Pancreas (tissue), 10 donors: Measurements from ENCODE around the gene AP2B1. TPM values are rescaled to one million over a fixed set of nuclear protein-coding genes. Genes with fewer than 3 reads are reported as not detected.

Experiments
- ATAC-seq, 4 donors: fragments of 200-7000 bp; cut with Tn5 transposase; one replicate each; pipeline versions ENCODE4 v1.8.0 to v1.9.1; 2020; ENCODE audit warnings: mild to moderate bottlenecking in 4 of 4, moderate library complexity in 4 of 4
- DNase-seq, 6 donors: peaks; one replicate each; pipeline ENCODE4 v3.0.0-alpha.2; 2020
- FAIRE-seq: peaks from 2 replicates; lab custom pipeline; 2012; peaks lifted over from hg19 to GRCh38; lab: Jason Lieb, UNC
- H3K27ac ChIP-seq, 4 donors: fragments of 200-600 bp; sonication (generic); 1 replicate in 3 of 4; 2 replicates in 1 of 4; pipeline versions ENCODE4 v1.5.0 to v1.8.0; 2020
- H3K27me3 ChIP-seq, 4 donors: fragments of 200-600 bp; one replicate each; pipeline ENCODE4 v1.8.0; 2021
- H3K36me3 ChIP-seq, 3 donors: fragments of 200-600 bp; sonication (generic) in 1 of 3; one replicate each; pipeline versions ENCODE4 v1.5.0 to v1.8.0; 2020 to 2021
- H3K4me1 ChIP-seq, 3 donors: fragments of 200-600 bp; one replicate each; pipeline ENCODE4 v1.8.0; 2021
- H3K4me3 ChIP-seq, 4 donors: fragments of 200-600 bp; sonication (generic) in 2 of 4; one replicate each; pipeline versions ENCODE4 v1.5.0 to v1.8.0; 2020 to 2021
- H3K9me3 ChIP-seq, 4 donors: fragments of 200-600 bp; one replicate each; pipeline ENCODE4 v1.8.0; 2021
- WGBS, 2 donors: extraction: QIAGEN DNeasy Blood & Tissue Kit; methylation state at CpG; one replicate each; pipeline ENCODE4 v1.1.7; 2013; 5-methylcytosine and 5-hydroxymethylcytosine counted together
- intact Hi-C, 3 donors: fragments of 100-400 bp; cut with DNase I; formaldehyde crosslinking; loops; one replicate each; pipeline versions ENCODE4 v1.11.1 to v1.14.2; 2022
- polyA plus RNA-seq, 2 donors: library from polyadenylated mRNA; stranded (reverse); fragments of 200-250 nt; gene quantifications; one replicate each; pipeline ENCODE4 v1.2.3, GENCODE V29; 2013
- total RNA-seq, 6 donors: library from RNA; stranded (reverse); fragmentation: NEBNext Ultra II Directional in 4 of 6; extraction: Animal tissue kit (Norgen Biotek cat#: 25700) in 4 of 6; gene quantifications; one replicate each; pipeline versions ENCODE4 v1.2.1 to v1.2.4, GENCODE V29; 2021 to 2023
- TF ChIP-seq, protein P1 (sequence below), 4 donors: fragments of 200-600 bp; sonication (generic) in 3 of 4; IDR thresholded peaks; one replicate each; pipeline versions ENCODE4 v1.5.0 to v1.8.0; 2021; ENCODE audit warnings: antibody characterized with exemption in 4 of 4
- donor health status: healthy with polysubstance abuse.
- donor health status: DM: no; HTN: no; CAD: no; lungs with moderate emphysema.
- donor health status: DM: no; HTN: no; CAD: no.
- donor health status: control.
- donor health status: control.
- donor health status: Bipolar disorder and iron deficiency.
- donor health status: DM: yes; HTN: yes; CAD: no.
- donor health status: DM: no; HTN: no; CAD: no.
- donor health status: DM: no; HTN: no; CAD: no.
- donor health status: DM: yes; HTN: yes; CAD: no.

AP2B1 gene
- total and polyA plus RNA-seq, 8 donors = 21.2 to 83.2 (median 47.3) TPM

GRCh38 chr17:35578929-35579432, 8.1 kb upstream of the AP2B1 start:
- Histone ChIP-seq H3K27me3 (no peaks in the 10 kb centered on the region), H3K4me1 (peaks cover 6 to 13% (median 7%) of the 10 kb centered on the region in 3 donors), H3K9me3 (no peaks in the 10 kb centered on the region), H3K27ac (peak overlapping the region; percentile 56 to 87 (median 81)), H3K36me3 (peaks cover 0 to 4% (median 0%) of the 10 kb centered on the region in 3 donors), H3K4me3 (peak overlapping the region; percentile 71 to 83 (median 77))
- ATAC-seq (no peak), DNase-seq (no peak), FAIRE-seq (no peak)
- WGBS, 2 donors = 3 to 4% methylated on average over 11 of the region's 11 CpGs
- TF ChIP-seq, protein P1, sequence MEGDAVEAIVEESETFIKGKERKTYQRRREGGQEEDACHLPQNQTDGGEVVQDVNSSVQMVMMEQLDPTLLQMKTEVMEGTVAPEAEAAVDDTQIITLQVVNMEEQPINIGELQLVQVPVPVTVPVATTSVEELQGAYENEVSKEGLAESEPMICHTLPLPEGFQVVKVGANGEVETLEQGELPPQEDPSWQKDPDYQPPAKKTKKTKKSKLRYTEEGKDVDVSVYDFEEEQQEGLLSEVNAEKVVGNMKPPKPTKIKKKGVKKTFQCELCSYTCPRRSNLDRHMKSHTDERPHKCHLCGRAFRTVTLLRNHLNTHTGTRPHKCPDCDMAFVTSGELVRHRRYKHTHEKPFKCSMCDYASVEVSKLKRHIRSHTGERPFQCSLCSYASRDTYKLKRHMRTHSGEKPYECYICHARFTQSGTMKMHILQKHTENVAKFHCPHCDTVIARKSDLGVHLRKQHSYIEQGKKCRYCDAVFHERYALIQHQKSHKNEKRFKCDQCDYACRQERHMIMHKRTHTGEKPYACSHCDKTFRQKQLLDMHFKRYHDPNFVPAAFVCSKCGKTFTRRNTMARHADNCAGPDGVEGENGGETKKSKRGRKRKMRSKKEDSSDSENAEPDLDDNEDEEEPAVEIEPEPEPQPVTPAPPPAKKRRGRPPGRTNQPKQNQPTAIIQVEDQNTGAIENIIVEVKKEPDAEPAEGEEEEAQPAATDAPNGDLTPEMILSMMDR (IDR thresholded peaks at IDR 0.05) = no peak
- intact Hi-C loops = no loop called here

DNA sequence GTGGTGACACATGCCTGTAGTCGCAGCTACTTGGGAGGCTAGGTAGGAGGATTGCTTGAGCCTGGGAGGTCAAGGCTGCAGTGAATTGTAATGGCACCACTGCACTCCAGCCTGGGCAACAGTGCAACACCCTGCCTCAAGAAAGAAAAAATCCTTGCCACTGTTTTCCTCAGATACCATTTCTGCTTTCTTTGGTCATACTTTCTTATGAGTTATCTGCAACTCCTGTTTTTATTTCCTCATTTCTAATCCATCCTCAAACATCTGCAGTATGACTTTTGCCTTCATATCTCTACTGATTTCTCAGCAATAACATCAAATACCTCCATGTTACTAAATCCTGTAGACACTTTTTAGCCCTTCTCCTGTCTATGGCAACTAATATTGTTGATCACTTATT, 3.1 kb upstream of the AP2B1 start:
- 57 to 82% methylated on average over 1 of the region's 1 CpG for WGBS, 2 donors

DNA sequence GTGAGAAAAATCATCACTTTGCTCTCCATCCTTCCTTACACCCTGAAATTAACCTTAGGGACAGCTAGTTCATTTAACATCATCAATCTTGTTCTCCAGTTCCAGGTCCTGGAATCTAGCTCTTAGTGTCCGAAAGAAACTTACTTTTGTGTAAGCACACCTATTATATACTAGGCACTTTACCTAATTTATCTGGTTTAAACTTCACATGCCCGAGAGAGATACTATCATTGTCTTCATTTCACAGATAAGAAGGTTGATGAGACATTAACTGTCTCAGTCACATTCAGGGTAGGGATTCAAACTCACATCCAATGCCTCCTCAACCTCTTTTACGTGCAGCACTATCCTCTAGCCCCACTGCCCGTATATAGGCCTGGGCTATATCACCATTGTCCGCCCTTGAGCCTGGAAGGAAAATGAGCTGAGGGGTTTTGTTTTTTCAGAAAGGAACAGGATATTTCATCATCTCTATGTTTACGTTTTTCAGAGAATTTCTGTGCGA, 501 bp upstream of the AP2B1 start:
- H3K27me3 ChIP-seq = no peaks in the 10 kb centered on the region
- ATAC-seq = peak in 3 of 4 donors; percentile 15 to 23 (median 22)
- H3K36me3 ChIP-seq = no peaks in the 10 kb centered on the region
- H3K4me3 ChIP-seq = peak overlapping the region; percentile 33 to 83 (median 70)
- intact Hi-C loops = no loop called here
- H3K9me3 ChIP-seq = no peaks in the 10 kb centered on the region
- peak overlapping the region; percentile 72 to 91 (median 78) for H3K27ac ChIP-seq
- no peak for FAIRE-seq
- 33% methylated on average over 7 of the region's 7 CpGs for WGBS, 2 donors
- no peak for DNase-seq
- peaks cover 13 to 16% (median 14%) of the 10 kb centered on the region in 3 donors for H3K4me1 ChIP-seq
- TF ChIP-seq, protein P1 (IDR thresholded peaks at IDR 0.05) = no peak

More for the DNA sequence above, 3.1 kb upstream of the AP2B1 start:
- Histone ChIP-seq H3K36me3 (no peaks in the 10 kb centered on the region), H3K27me3 (no peaks in the 10 kb centered on the region), H3K4me3 (no peak overlapping the region), H3K9me3 (no peaks in the 10 kb centered on the region), H3K4me1 (peaks cover 9 to 15% (median 14%) of the 10 kb centered on the region in 3 donors), H3K27ac (no peak overlapping the region)
- FAIRE-seq (no peak), ATAC-seq (no peak), DNase-seq (no peak)
- TF ChIP-seq, protein P1 (IDR thresholded peaks at IDR 0.05) = no peak
- intact Hi-C loops = no loop called here

DNA sequence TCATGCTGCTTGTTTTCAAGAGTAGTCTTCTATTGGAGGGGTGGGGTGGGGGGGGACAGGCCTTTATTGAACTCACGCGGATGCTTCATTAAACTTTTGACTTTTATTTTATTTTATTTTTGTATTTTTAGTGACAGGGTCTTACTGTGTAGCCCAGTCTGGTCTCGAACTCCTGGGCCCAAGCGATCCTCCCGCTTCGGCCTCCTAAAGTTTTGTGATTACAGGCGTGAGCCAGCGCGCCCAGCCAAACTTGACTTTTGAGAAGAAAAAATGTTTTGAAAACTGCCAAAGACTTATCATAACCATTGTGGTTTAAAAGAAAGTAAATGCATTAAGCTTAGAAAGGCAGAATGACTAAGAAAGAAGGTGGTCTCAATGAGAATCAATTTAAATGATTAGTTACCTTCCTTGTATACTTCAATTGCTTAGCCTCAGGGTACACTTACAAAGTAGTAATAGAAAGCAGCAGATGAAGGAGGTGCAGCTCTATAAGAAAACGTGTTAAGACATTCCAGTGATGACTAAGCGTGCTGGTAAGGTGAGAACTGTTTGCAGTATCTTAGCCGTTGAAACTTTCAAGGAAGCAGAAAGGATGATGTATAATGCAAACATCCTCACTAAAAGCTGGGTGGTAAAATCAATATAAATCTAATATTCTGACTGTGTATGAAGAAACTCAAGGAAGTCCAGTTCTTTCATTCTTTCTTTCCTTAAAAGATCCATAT, 1.2 kb downstream of the AP2B1 start:
- no peaks in the 10 kb centered on the region for H3K36me3 ChIP-seq
- intact Hi-C loops = no loop called here
- no peaks in the 10 kb centered on the region for H3K9me3 ChIP-seq
- no peak overlapping the region for H3K27ac ChIP-seq
- DNase-seq = no peak
- no peak for FAIRE-seq
- H3K4me3 ChIP-seq = peak overlapping the region in 2 of 4 donors; percentile 72 to 83
- no peaks in the 10 kb centered on the region for H3K27me3 ChIP-seq
- TF ChIP-seq, protein P1 (IDR thresholded peaks at IDR 0.05) = no peak
- peaks cover 13 to 20% (median 14%) of the 10 kb centered on the region in 3 donors for H3K4me1 ChIP-seq
- 71% methylated on average over 12 of the region's 12 CpGs for WGBS, 2 donors
- ATAC-seq = peak in 2 of 4 donors; percentile 8 to 34
